ENCODE measurements around the gene LTBP1.

The LTBP1 gene

GRCh38 chr2:33009249-33009648, 62.5 kb downstream of the LTBP1 start:
- Histone ChIP-seq H4K20me1 (ENCODE audit: insufficient read depth) (no peaks in the 10 kb centered on the region), H3K4me2 (no peak overlapping the region), H3K79me2 (ENCODE audit: insufficient read depth, low read depth) (no peaks in the 10 kb centered on the region), H3K4me3 (IDR thresholded peaks at IDR 0.05; ENCODE audit: insufficient read depth, low read depth, low read length) (no peak overlapping the region), H3K4me1 (ENCODE audit: low read depth, poor library complexity, severe bottlenecking) (no peaks in the 10 kb centered on the region), H3K27me3 (ENCODE audit: insufficient read depth, low read depth) (no peaks in the 10 kb centered on the region), H3K9ac (no peak overlapping the region), H3K36me3 (ENCODE audit: insufficient read depth) (no peaks in the 10 kb centered on the region), H3K27ac (no peak overlapping the region), H2AFZ (ENCODE audit: low read depth) (no peak overlapping the region)
- TF ChIP-seq CTCF (conservative IDR thresholded peaks at IDR 0.05; ENCODE audit: low read depth, low read length), result no peak

GRCh38 chr2:33011373-33011772, 64.6 kb downstream of the LTBP1 start:
- Histone ChIP-seq H3K36me3 (ENCODE audit: insufficient read depth) (no peaks in the 10 kb centered on the region), H2AFZ (ENCODE audit: low read depth) (no peak overlapping the region), H3K4me2 (no peak overlapping the region), H4K20me1 (ENCODE audit: insufficient read depth) (no peaks in the 10 kb centered on the region), H3K4me3 (IDR thresholded peaks at IDR 0.05; ENCODE audit: insufficient read depth, low read depth, low read length) (no peak overlapping the region), H3K4me1 (ENCODE audit: low read depth, poor library complexity, severe bottlenecking) (no peaks in the 10 kb centered on the region), H3K79me2 (ENCODE audit: insufficient read depth, low read depth) (no peaks in the 10 kb centered on the region), H3K27ac (no peak overlapping the region), H3K9ac (no peak overlapping the region), H3K27me3 (ENCODE audit: insufficient read depth, low read depth) (no peaks in the 10 kb centered on the region)
- TF ChIP-seq CTCF (conservative IDR thresholded peaks at IDR 0.05; ENCODE audit: low read depth, low read length), result no peak

GRCh38 chr2:33011941-33012340, 65.2 kb downstream of the LTBP1 start:
- TF ChIP-seq CTCF (conservative IDR thresholded peaks at IDR 0.05; ENCODE audit: low read depth, low read length), result no peak
- no peak overlapping the region for H2AFZ ChIP-seq (ENCODE audit: low read depth)
- H3K79me2 ChIP-seq (ENCODE audit: insufficient read depth, low read depth), result no peaks in the 10 kb centered on the region
- H3K27ac ChIP-seq, result no peak overlapping the region
- H3K27me3 ChIP-seq (ENCODE audit: insufficient read depth, low read depth), result no peaks in the 10 kb centered on the region
- no peaks in the 10 kb centered on the region for H3K4me1 ChIP-seq (ENCODE audit: low read depth, poor library complexity, severe bottlenecking)
- H3K9ac ChIP-seq, result no peak overlapping the region
- no peaks in the 10 kb centered on the region for H3K36me3 ChIP-seq (ENCODE audit: insufficient read depth)
- no peaks in the 10 kb centered on the region for H4K20me1 ChIP-seq (ENCODE audit: insufficient read depth)
- H3K4me3 ChIP-seq (IDR thresholded peaks at IDR 0.05; ENCODE audit: insufficient read depth, low read depth, low read length), result no peak overlapping the region
- H3K4me2 ChIP-seq, result no peak overlapping the region

GRCh38 chr2:33013684-33014110, 66.9 kb downstream of the LTBP1 start:
- no peak for TF ChIP-seq CTCF (conservative IDR thresholded peaks at IDR 0.05; ENCODE audit: low read depth, low read length)
- Histone ChIP-seq H3K27ac (no peak overlapping the region), H3K36me3 (ENCODE audit: insufficient read depth) (no peaks in the 10 kb centered on the region), H3K9ac (no peak overlapping the region), H3K4me1 (ENCODE audit: low read depth, poor library complexity, severe bottlenecking) (no peaks in the 10 kb centered on the region), H3K4me3 (IDR thresholded peaks at IDR 0.05; ENCODE audit: insufficient read depth, low read depth, low read length) (no peak overlapping the region), H4K20me1 (ENCODE audit: insufficient read depth) (no peaks in the 10 kb centered on the region), H2AFZ (ENCODE audit: low read depth) (no peak overlapping the region), H3K27me3 (ENCODE audit: insufficient read depth, low read depth) (no peaks in the 10 kb centered on the region), H3K79me2 (ENCODE audit: insufficient read depth, low read depth) (no peaks in the 10 kb centered on the region), H3K4me2 (no peak overlapping the region)

Data from KMS-11 (cell line).